Psoas muscle (tissue), 8 donors: ENCODE data around the gene DRP2. TPM values are rescaled to one million over a fixed set of nuclear protein-coding genes. Genes with fewer than 3 reads are reported as not detected.

Source experiments
- ATAC-seq, 4 donors: fragments of 200-7000 bp; cut with Tn5 transposase; one replicate each; pipeline ENCODE4 v1.9.1; 2020; ENCODE audit warnings: moderate library complexity in 3 of 4, mild to moderate bottlenecking in 2 of 4
- DNase-seq, 2 donors: peaks; one replicate each; pipeline ENCODE4 v3.0.0-alpha.2; 2020
- H3K27ac ChIP-seq: fragments of 200-600 bp; one replicate; pipeline ENCODE4 v1.8.0; 2022
- H3K27me3 ChIP-seq, 3 donors: fragments of 200-600 bp in 1 of 3; one replicate each; pipeline versions ENCODE4 v1.6.1 to v1.8.0; 2013 to 2022; ENCODE audit warnings: low read length in 2 of 3, mild to moderate bottlenecking in 2 of 3, moderate library complexity in 1 of 3; ENCODE audit not compliant: insufficient read depth in 3 of 3
- H3K36me3 ChIP-seq, 2 donors: fragments of 200-600 bp in 1 of 2; one replicate each; pipeline versions ENCODE4 v1.6.1 to v1.8.0; 2013 to 2022; ENCODE audit warnings: low read depth in 1 of 2, mild to moderate bottlenecking in 1 of 2, moderate library complexity in 1 of 2; ENCODE audit not compliant: insufficient read depth in 1 of 2
- H3K4me1 ChIP-seq: fragments of 200-600 bp; one replicate; pipeline ENCODE4 v1.8.0; 2022
- H3K4me3 ChIP-seq: fragments of 200-600 bp; one replicate; pipeline ENCODE4 v1.8.0; 2022; ENCODE audit warnings: mild to moderate bottlenecking
- H3K9me3 ChIP-seq: fragments of 200-600 bp; one replicate; pipeline ENCODE4 v1.8.0; 2022
- WGBS, 3 donors: extraction: QIAGEN DNeasy Blood & Tissue Kit; methylation state at CpG; one replicate each; pipeline versions ENCODE4 v1.1.6 to v1.1.7; 2013; 5-methylcytosine and 5-hydroxymethylcytosine counted together
- intact Hi-C, 2 donors: fragments of 100-400 bp; cut with DNase I; formaldehyde crosslinking; loops; one replicate each; pipeline versions ENCODE4 v1.11.0 to v1.14.2; 2022
- polyA plus RNA-seq, 3 donors: library from polyadenylated mRNA; stranded (reverse); fragments of 200-250 nt; gene quantifications; one replicate each; pipeline ENCODE4 v1.2.3, GENCODE V29; 2013
- total RNA-seq, 4 donors: library from RNA; stranded (reverse); fragmentation: NEBNext Ultra II Directional in 2 of 4; extraction: Animal tissue kit (Norgen Biotek cat#: 25700) in 2 of 4; gene quantifications; one replicate each; pipeline versions ENCODE4 v1.2.1 to v1.2.4, GENCODE V29; 2021 to 2023
- TF ChIP-seq, protein P1 (sequence below): fragments of 200-600 bp; IDR thresholded peaks from one replicate; pipeline ENCODE4 v1.8.0; 2022; ENCODE audit warnings: antibody characterized with exemption
- donor health status: healthy with polysubstance abuse.
- donor health status: DM: no; HTN: no; CAD: no; lungs with moderate emphysema.
- donor health status: Bipolar disorder and iron deficiency.
- donor health status: healthy.
- donor health status: DM: yes; HTN: yes; CAD: no.
- donor health status: DM: no; HTN: no; CAD: no.
- donor health status: DM: no; HTN: no; CAD: no.
- donor health status: DM: yes; HTN: yes; CAD: no.

DRP2 gene
- total and polyA plus RNA-seq, 7 donors, result 0.02 to 0.09 (median 0.06) TPM

DNA sequence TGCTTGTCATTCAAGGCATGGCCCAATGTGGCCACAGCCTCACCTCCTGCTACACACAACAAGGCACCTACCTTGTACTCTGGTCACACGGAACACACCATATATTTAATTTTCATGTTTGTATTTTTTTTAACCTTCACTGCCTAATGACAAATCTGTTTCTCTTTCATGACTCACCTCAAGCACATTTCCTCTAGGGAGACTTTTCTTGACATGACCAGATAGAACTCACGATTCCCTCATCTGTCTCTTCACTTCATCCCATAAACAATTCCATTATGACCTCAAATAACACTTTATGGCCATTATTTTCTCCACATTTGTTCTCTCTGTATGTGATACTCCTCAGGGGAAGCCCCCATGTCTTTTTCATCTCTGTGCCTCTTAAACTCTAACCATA, 11.1 kb downstream of the DRP2 start:
- no peak for DNase-seq
- WGBS, 3 donors, result 70 to 94% (median 85%) methylated on average over 2 of the region's 2 CpGs
- TF ChIP-seq, protein P1, sequence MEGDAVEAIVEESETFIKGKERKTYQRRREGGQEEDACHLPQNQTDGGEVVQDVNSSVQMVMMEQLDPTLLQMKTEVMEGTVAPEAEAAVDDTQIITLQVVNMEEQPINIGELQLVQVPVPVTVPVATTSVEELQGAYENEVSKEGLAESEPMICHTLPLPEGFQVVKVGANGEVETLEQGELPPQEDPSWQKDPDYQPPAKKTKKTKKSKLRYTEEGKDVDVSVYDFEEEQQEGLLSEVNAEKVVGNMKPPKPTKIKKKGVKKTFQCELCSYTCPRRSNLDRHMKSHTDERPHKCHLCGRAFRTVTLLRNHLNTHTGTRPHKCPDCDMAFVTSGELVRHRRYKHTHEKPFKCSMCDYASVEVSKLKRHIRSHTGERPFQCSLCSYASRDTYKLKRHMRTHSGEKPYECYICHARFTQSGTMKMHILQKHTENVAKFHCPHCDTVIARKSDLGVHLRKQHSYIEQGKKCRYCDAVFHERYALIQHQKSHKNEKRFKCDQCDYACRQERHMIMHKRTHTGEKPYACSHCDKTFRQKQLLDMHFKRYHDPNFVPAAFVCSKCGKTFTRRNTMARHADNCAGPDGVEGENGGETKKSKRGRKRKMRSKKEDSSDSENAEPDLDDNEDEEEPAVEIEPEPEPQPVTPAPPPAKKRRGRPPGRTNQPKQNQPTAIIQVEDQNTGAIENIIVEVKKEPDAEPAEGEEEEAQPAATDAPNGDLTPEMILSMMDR, result no peak
- no peaks in the 10 kb centered on the region for H3K9me3 ChIP-seq
- H3K27ac ChIP-seq, result no peak overlapping the region
- intact Hi-C loops, result no loop called here
- no peak for ATAC-seq
- H3K4me3 ChIP-seq, result no peak overlapping the region
- no peaks in the 10 kb centered on the region for H3K4me1 ChIP-seq
- H3K36me3 ChIP-seq, result no peaks in the 10 kb centered on the region
- peaks cover 0 to 17% (median 0%) of the 10 kb centered on the region in 3 donors for H3K27me3 ChIP-seq

DNA sequence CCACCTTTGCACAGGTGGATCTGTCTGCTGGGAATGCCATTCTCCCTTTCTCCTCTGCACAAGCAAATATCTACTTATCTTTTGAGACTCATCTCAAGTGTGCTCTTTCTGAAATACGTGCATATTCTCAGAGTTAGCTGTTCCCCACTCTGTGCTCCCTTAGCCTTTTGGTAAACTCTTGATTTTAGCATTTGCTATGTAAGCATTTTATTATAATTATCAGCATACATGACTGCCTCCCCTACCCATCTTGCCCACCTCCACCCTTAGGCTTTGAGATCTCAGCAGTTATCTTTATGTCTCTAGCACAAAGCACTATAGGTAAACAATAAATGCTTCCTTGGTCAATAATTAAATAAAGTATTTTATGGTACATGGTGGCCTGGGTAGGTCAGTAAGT, 11.5 kb downstream of the DRP2 start:
- ATAC-seq (no peak), DNase-seq (no peak)
- intact Hi-C loops, result no loop called here
- TF ChIP-seq, protein P1, result no peak
- Histone ChIP-seq H3K4me3 (no peak overlapping the region), H3K4me1 (no peaks in the 10 kb centered on the region), H3K27me3 (peaks cover 0 to 17% (median 0%) of the 10 kb centered on the region in 3 donors), H3K9me3 (no peaks in the 10 kb centered on the region), H3K27ac (no peak overlapping the region), H3K36me3 (no peaks in the 10 kb centered on the region)
- WGBS, 3 donors, result 64 to 88% (median 83%) methylated on average over 1 of the region's 1 CpG

DNA sequence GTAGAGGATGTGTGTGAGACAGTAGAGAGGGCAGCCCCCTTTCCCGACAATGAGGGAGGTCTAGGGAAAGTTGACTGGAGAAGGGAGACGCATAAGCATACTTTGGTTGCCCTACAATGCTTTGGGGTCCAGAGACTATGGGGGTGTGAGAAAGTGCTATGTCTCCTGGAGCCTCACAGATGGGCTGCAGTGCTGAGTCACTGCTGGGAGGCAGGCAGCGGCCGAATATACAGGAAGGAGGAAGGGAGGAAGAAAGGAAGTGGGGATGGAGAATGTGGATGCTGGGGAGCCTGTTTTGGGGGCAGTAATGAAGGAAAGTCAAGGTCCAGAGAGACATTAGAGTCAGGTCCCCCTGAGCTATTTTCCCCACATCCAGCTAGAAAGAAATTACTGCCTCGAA, 12.7 kb downstream of the DRP2 start:
- no peaks in the 10 kb centered on the region for H3K4me1 ChIP-seq
- H3K4me3 ChIP-seq, result no peak overlapping the region
- ATAC-seq, result no peak
- no peaks in the 10 kb centered on the region for H3K9me3 ChIP-seq
- DNase-seq, result no peak
- intact Hi-C loops, result no loop called here
- H3K27me3 ChIP-seq, result peaks cover 0 to 9% (median 0%) of the 10 kb centered on the region in 3 donors
- H3K27ac ChIP-seq, result no peak overlapping the region
- H3K36me3 ChIP-seq, result no peaks in the 10 kb centered on the region
- TF ChIP-seq, protein P1, result no peak
- 81 to 83% (median 83%) methylated on average over 5 of the region's 5 CpGs for WGBS, 3 donors

DNA sequence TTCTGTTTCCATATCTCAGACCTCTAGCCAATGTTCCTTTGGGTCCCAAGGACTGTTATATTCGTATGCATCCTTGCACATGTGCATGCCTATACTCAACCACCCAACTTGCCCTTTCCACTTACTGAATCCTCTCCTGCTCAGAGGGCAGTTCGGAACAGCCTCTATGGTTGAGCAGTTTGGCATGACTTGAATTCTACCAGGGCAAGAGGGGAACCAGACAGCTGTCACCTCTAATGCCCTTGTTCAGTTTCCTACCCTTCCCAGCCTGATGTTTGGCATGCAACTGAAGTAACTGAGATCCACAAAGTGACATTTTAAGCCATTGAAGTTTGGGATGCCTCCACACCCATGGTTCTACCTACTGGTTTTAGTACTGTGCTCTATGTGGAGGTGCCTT, 17.5 kb downstream of the DRP2 start:
- TF ChIP-seq, protein P1, result no peak
- no peak for DNase-seq
- intact Hi-C loops, result no loop called here
- no peak overlapping the region for H3K27ac ChIP-seq
- no peaks in the 10 kb centered on the region for H3K4me1 ChIP-seq
- no peak overlapping the region for H3K4me3 ChIP-seq
- H3K36me3 ChIP-seq, result no peaks in the 10 kb centered on the region
- WGBS, 3 donors, result 16 to 54% (median 38%) methylated on average over 2 of the region's 2 CpGs
- no peaks in the 10 kb centered on the region for H3K27me3 ChIP-seq
- no peak for ATAC-seq
- H3K9me3 ChIP-seq, result no peaks in the 10 kb centered on the region

DNA sequence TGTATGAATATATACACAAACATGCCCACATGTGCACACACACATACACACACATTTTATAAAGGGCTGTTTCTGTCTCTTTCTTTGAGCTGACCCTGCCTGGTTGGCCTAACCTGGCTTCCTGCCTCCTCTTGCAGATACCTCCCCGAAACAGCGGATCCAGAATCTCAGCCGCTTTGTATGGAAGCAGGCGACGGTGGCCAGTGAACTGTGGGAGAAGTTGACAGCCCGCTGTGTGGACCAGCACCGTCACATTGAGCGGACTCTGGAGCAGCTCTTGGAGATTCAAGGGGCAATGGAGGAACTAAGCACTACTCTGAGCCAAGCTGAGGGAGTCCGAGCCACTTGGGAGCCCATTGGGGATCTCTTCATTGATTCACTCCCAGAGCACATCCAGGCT, 21.9 kb downstream of the DRP2 start:
- Histone ChIP-seq H3K4me3 (no peak overlapping the region), H3K36me3 (no peaks in the 10 kb centered on the region), H3K9me3 (no peaks in the 10 kb centered on the region), H3K27ac (no peak overlapping the region), H3K27me3 (peaks cover 0 to 4% (median 0%) of the 10 kb centered on the region in 3 donors), H3K4me1 (no peaks in the 10 kb centered on the region)
- WGBS, 3 donors, result 85 to 95% (median 95%) methylated on average over 9 of the region's 9 CpGs
- DNase-seq (no peak), ATAC-seq (no peak)
- TF ChIP-seq, protein P1, result no peak
- intact Hi-C loops, result no loop called here
